ENCODE data around the gene TMEM134.

TMEM134 gene

DNA sequence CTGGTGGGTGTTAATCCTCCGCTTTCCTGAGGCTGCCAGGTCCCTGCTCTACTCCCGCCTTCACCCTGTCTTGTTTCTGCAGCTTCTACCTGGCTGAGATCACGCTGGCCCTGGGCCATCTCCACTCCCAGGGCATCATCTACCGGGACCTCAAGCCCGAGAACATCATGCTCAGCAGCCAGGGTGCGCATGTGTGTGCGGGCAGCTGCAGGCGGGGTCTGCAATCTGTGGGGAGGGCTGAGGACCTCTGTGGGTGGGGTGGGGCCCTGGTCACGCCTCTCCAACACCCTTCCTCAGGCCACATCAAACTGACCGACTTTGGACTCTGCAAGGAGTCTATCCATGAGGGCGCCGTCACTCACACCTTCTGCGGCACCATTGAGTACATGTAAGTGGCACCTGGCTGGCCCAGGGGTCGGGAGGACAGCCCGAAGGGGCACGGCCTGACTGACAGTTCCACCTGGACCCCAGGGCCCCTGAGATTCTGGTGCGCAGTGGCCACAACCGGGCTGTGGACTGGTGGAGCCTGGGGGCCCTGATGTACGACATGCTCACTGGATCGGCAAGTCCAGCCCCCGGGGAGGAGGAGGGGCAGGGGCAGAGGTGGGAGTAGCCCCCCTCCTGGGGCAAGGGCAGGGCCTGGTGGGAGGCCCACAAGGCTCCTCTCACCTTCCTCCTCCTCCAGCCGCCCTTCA, 36.2 kb downstream of the TMEM134 start:
- no peaks in the 10 kb centered on the region for H3K27me3 ChIP-seq (ENCODE audit: insufficient read depth, low read length)
- H3F3A ChIP-seq (ENCODE audit: insufficient read depth, low read length): no peaks in the 10 kb centered on the region
- peaks cover 65% of the 10 kb centered on the region for H3K36me3 ChIP-seq (ENCODE audit: insufficient read depth, low read length)
- H2AFZ ChIP-seq (ENCODE audit: low read length): no peak overlapping the region
- peak overlapping the region; percentile 18 for H3K4me3 ChIP-seq (ENCODE audit: low read depth, low read length, poor library complexity, severe bottlenecking)
- H3K9me2 ChIP-seq (ENCODE audit: low read depth, low read length): no peaks in the 10 kb centered on the region
- H3K4me1 ChIP-seq (ENCODE audit: insufficient read depth, low read length, severe bottlenecking): peaks cover 80% of the 10 kb centered on the region
- no peaks in the 10 kb centered on the region for H4K20me1 ChIP-seq (ENCODE audit: insufficient read depth, low read length)
- no peak for TF ChIP-seq EZH2 (IDR thresholded peaks at IDR 0.05; ENCODE audit: borderline replicate concordance, low read length)
- TF ChIP-seq, protein P1, sequence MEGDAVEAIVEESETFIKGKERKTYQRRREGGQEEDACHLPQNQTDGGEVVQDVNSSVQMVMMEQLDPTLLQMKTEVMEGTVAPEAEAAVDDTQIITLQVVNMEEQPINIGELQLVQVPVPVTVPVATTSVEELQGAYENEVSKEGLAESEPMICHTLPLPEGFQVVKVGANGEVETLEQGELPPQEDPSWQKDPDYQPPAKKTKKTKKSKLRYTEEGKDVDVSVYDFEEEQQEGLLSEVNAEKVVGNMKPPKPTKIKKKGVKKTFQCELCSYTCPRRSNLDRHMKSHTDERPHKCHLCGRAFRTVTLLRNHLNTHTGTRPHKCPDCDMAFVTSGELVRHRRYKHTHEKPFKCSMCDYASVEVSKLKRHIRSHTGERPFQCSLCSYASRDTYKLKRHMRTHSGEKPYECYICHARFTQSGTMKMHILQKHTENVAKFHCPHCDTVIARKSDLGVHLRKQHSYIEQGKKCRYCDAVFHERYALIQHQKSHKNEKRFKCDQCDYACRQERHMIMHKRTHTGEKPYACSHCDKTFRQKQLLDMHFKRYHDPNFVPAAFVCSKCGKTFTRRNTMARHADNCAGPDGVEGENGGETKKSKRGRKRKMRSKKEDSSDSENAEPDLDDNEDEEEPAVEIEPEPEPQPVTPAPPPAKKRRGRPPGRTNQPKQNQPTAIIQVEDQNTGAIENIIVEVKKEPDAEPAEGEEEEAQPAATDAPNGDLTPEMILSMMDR (IDR thresholded peaks at IDR 0.05; ENCODE audit: low read length): no peak
- H3K9ac ChIP-seq (ENCODE audit: low read length): no peak overlapping the region; the same call in 1 of the 2 replicates
- H3K27ac ChIP-seq (ENCODE audit: low read depth, low read length, poor library complexity, severe bottlenecking): peak overlapping the region; percentile 97
- H3K4me2 ChIP-seq (ENCODE audit: low read length): peak overlapping the region; percentile 89; the same call in 1 of the 2 replicates
- no peaks in the 10 kb centered on the region for H3K9me3 ChIP-seq (ENCODE audit: low read length)
- peaks cover 10% of the 10 kb centered on the region for H3K79me2 ChIP-seq (ENCODE audit: insufficient read depth, low read length)

DNA sequence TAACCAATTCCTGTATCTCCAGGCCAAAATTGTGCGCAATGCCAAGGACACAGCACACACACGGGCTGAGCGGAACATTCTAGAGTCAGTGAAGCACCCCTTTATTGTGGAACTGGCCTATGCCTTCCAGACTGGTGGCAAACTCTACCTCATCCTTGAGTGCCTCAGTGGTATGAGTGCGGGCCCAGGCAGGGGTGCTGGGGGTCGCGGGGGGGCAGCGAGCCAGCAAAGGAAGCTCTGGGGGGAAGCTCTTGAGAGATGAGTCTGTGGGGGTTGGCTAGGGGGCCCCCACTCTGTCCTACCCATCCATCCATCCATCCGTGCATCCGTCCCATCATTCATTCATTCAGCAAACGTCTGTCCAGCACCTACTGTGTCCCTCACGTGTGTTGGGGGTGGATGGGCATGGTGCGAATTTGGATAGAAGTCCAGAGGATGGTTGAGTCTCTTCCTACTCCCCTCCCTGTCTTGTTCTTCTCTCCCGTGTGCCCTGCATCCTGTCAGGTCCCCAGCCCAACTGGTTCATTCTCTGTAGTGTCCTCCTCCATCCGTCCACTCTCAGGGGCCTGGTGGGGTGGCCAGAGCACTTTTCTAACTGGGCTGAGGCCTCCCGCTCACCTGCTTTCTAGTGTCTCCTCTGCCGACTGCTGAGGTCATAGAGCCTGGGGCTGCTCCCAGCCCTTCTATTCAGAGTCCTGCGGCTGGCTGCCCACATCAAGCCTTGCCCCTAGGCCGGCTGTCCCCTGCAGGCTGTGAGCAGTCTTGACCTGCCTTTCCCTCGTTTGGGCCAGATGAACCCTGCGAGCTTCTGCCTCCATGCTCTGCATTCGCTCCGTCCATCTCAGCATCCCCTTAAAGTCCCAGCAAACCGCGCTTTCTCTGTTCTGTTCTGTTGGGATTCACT, 37.5 kb downstream of the TMEM134 start:
- no peaks in the 10 kb centered on the region for H3K9me2 ChIP-seq (ENCODE audit: low read depth, low read length)
- H3K79me2 ChIP-seq (ENCODE audit: insufficient read depth, low read length): peaks cover 10% of the 10 kb centered on the region
- H3F3A ChIP-seq (ENCODE audit: insufficient read depth, low read length): no peaks in the 10 kb centered on the region
- no peak overlapping the region for H2AFZ ChIP-seq (ENCODE audit: low read length)
- H3K36me3 ChIP-seq (ENCODE audit: insufficient read depth, low read length): peaks cover 62% of the 10 kb centered on the region
- no peaks in the 10 kb centered on the region for H4K20me1 ChIP-seq (ENCODE audit: insufficient read depth, low read length)
- peaks cover 78% of the 10 kb centered on the region for H3K4me1 ChIP-seq (ENCODE audit: insufficient read depth, low read length, severe bottlenecking)
- H3K9ac ChIP-seq (ENCODE audit: low read length): no peak overlapping the region; the same call in 1 of the 2 replicates
- no peak for TF ChIP-seq EZH2 (IDR thresholded peaks at IDR 0.05; ENCODE audit: borderline replicate concordance, low read length)
- TF ChIP-seq, protein P1 (IDR thresholded peaks at IDR 0.05; ENCODE audit: low read length): no peak
- no peaks in the 10 kb centered on the region for H3K9me3 ChIP-seq (ENCODE audit: low read length)
- H3K4me2 ChIP-seq (ENCODE audit: low read length): no peak overlapping the region
- H3K27ac ChIP-seq (ENCODE audit: low read depth, low read length, poor library complexity, severe bottlenecking): peak overlapping the region; percentile 97
- H3K4me3 ChIP-seq (ENCODE audit: low read depth, low read length, poor library complexity, severe bottlenecking): no peak overlapping the region
- no peaks in the 10 kb centered on the region for H3K27me3 ChIP-seq (ENCODE audit: insufficient read depth, low read length)

DNA sequence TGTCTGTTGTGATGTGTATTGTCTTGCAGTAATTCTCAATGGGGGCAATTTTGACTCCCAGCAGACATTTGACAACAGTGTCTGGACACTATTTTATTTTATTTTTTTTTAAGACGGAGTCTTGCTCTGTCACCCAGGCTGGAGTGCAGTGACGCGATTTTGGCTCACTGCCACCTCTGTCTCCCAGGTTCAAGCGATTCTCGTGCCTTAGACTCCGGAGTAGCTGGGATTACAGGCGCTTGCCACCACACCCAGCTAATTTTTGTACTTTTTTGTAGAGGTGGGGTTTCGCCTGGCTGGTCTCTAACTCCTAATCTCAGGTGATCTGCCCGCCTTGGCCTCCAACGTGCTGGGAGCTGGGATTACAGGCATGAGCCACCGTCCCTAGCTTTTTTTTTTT, 39.3 kb downstream of the TMEM134 start:
- Histone ChIP-seq H3K9ac (ENCODE audit: low read length) (peak overlapping the region; percentile 94; the same call in 1 of the 2 replicates), H3K79me2 (ENCODE audit: insufficient read depth, low read length) (peaks cover 10% of the 10 kb centered on the region), H3K4me3 (ENCODE audit: low read depth, low read length, poor library complexity, severe bottlenecking) (peak overlapping the region; percentile 93)

More for the DNA sequence above, 39.3 kb downstream of the TMEM134 start:
- H3K4me1 ChIP-seq (ENCODE audit: insufficient read depth, low read length, severe bottlenecking): peaks cover 59% of the 10 kb centered on the region
- peaks cover 47% of the 10 kb centered on the region; the same call in 1 of the 2 replicates for H3K36me3 ChIP-seq (ENCODE audit: insufficient read depth, low read length)
- H3F3A ChIP-seq (ENCODE audit: insufficient read depth, low read length): no peaks in the 10 kb centered on the region
- H4K20me1 ChIP-seq (ENCODE audit: insufficient read depth, low read length): no peaks in the 10 kb centered on the region
- H3K9me2 ChIP-seq (ENCODE audit: low read depth, low read length): no peaks in the 10 kb centered on the region
- TF ChIP-seq, protein P1 (IDR thresholded peaks at IDR 0.05; ENCODE audit: low read length): no peak
- no peak for TF ChIP-seq EZH2 (IDR thresholded peaks at IDR 0.05; ENCODE audit: borderline replicate concordance, low read length)
- H3K27ac ChIP-seq (ENCODE audit: low read depth, low read length, poor library complexity, severe bottlenecking): peak overlapping the region; percentile 14
- no peak overlapping the region for H2AFZ ChIP-seq (ENCODE audit: low read length)
- H3K4me2 ChIP-seq (ENCODE audit: low read length): peak overlapping the region; percentile 81
- H3K9me3 ChIP-seq (ENCODE audit: low read length): no peaks in the 10 kb centered on the region
- H3K27me3 ChIP-seq (ENCODE audit: insufficient read depth, low read length): no peaks in the 10 kb centered on the region
